Mesodermal cell (in vitro differentiated cells): ENCODE data around the gene GFRA4.

ENCODE experiments used
- H3K27ac ChIP-seq: 2 replicates; pipeline ENCODE4 v1.7.0; 2013; ENCODE audit warnings: mild to moderate bottlenecking, low read depth, low read length, moderate library complexity; ENCODE audit not compliant: severe bottlenecking
- H3K36me3 ChIP-seq: 2 replicates; pipeline ENCODE4 v1.7.1; 2013; ENCODE audit warnings: mild to moderate bottlenecking, low read length, moderate library complexity; ENCODE audit not compliant: control insufficient read depth, insufficient read depth
- H3K4me1 ChIP-seq: one replicate; pipeline ENCODE4 v1.7.1; 2013; ENCODE audit warnings: mild to moderate bottlenecking, low read length; ENCODE audit not compliant: insufficient read depth, control insufficient read depth, poor library complexity, severe bottlenecking
- H3K4me3 ChIP-seq: 2 replicates; pipeline ENCODE4 v1.7.0; 2013; ENCODE audit warnings: low read length, control low read depth, mild to moderate bottlenecking; ENCODE audit not compliant: insufficient read depth, poor library complexity, severe bottlenecking; ENCODE audit errors: extremely low read depth
- H3K9me3 ChIP-seq: 2 replicates; pipeline ENCODE4 v1.7.1; 2013; ENCODE audit warnings: mild to moderate bottlenecking, low read length, moderate library complexity; ENCODE audit not compliant: control insufficient read depth
- WGBS, 2 experiments: methylation state at CpG; one replicate each; pipeline ENCODE4 v1.1.5; 2013; ENCODE audit warnings: missing lambda C conversion rate in 2 of 2; ENCODE audit not compliant: insufficient coverage in 2 of 2; 5-methylcytosine and 5-hydroxymethylcytosine counted together

GFRA4 gene

DNA sequence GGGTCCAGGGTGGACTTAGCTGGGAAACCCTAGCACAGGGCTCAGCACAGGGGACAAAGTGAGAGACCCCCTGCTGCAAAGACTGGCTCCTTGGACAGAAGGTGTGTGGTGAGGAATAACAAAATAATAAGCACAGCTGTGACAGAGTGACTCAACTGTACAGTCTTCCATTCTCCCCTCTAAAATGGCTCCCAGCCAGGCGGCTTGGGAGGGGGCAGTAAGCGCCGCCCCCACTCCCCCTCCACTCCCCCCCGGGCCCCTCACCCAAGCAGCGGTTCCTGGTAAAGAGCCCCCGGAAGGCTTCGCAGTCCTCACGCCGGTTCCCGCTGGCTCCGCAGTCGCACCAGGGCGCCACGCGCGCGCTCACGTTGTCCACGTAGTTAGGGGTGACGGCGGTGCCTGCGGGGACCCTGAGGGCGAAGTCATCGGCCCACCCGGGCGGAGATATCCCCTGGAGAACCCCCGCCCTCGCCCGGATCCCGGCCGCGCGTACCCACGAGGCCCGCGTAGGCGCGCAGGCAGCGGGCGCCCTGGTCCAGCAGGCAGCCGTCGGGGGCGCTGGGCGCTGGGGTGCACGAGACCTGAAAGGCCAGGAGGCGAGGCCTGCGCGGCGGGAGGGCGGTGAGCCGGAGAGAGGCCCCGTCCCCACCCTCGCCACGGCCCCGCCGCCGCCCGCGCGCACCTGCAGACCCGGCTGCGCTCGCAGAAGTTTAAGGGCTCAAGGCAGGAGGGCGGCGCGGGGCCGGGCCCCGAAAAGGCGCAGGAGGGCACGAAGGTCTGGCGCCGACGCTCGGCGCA lies 2.7 kb downstream of the GFRA4 start:
- 24 to 35% methylated on average over 59 to 61 of the region's 75 CpGs for WGBS, 2 experiments
- Histone ChIP-seq H3K4me1 (no peaks in the 10 kb centered on the region), H3K9me3 (peaks cover under 1% of the 10 kb centered on the region), H3K27ac (no peak overlapping the region), H3K36me3 (no peaks in the 10 kb centered on the region), H3K4me3 (no peak overlapping the region)

DNA sequence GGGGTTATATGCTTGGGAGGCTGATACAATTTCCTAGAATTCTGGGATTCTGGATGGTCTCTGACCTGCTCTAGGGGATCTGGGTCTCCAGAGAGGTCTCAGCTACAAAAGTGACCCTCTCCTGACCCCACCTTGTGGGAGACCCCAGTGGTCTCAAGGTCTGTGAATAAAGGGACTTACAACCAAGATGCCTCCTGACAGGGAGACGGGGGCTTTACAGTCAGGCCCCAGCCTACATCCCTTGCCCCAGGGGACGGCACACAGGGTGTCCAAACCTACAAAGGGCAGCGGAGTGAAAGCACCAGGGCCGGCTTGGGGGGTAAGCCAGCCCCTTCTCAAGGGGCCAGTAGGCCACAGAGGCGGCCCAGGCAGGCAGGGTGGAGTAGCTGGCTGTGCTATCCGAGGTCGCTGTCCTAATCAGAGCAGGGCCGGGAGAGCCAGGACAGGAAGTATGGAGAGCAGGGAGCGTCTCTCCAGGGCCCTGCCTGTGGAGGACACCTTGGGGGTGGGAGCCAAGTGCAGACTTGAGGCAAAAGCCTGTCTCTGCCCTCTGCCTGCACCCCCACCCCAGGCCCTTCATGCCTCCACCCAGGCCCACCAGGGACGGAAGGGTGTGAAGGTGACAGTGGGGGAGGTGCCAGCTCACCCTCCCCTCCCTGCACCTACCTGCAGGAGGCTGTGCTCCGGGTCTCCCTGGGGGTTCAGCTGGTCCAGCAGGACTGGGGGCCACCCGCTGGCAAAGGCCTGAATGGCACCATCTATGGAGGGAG lies 3.5 kb downstream of the GFRA4 start:
- H3K9me3 ChIP-seq, result peaks cover 4% of the 10 kb centered on the region
- WGBS, 2 experiments, result 79 to 86% methylated on average over 8 to 9 of the region's 12 CpGs
- no peak overlapping the region for H3K27ac ChIP-seq
- no peaks in the 10 kb centered on the region for H3K36me3 ChIP-seq
- H3K4me1 ChIP-seq, result no peaks in the 10 kb centered on the region
- no peak overlapping the region for H3K4me3 ChIP-seq

DNA sequence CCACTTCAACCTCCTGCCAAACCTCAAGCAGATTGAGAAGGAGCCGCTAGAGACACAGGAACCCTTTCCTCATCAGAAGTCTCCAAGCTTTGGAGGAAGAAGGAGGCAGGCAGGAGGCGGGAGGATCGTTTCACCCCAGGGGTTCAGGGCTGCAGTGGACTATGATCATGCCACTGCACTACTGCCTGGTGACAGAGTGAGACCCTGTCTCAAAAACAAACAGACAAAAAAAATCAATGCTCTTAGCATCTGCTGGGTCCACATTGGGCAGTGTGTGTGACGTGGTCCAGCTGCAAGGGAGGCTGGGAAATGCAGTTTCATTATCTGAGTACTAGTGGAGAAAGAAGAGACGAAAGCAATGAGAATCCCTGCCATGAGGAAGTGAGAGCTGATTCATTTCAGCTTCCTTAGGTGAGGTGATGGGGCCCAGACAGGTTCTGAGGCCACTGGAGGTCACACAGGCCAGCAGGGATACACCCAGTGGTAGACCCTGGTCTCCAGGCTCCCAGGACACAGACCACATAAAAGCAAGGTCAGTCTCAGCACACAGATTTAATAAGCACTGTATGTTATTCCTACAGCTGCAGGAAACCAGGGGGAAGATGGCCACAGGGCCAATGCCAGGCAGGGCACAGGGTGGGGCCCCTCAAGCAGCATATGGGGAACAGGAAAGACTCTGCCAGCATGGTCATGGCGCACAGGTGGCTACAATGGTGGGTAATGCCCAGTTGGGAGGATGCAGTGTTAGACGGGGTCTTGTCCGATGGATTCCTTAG lies 4.3 kb downstream of the GFRA4 start:
- Histone ChIP-seq H3K27ac (no peak overlapping the region), H3K4me1 (no peaks in the 10 kb centered on the region), H3K4me3 (no peak overlapping the region), H3K9me3 (peaks cover 4% of the 10 kb centered on the region), H3K36me3 (no peaks in the 10 kb centered on the region)
- WGBS, 2 experiments, result 91 to 97% methylated on average over 3 to 6 of the region's 8 CpGs

DNA sequence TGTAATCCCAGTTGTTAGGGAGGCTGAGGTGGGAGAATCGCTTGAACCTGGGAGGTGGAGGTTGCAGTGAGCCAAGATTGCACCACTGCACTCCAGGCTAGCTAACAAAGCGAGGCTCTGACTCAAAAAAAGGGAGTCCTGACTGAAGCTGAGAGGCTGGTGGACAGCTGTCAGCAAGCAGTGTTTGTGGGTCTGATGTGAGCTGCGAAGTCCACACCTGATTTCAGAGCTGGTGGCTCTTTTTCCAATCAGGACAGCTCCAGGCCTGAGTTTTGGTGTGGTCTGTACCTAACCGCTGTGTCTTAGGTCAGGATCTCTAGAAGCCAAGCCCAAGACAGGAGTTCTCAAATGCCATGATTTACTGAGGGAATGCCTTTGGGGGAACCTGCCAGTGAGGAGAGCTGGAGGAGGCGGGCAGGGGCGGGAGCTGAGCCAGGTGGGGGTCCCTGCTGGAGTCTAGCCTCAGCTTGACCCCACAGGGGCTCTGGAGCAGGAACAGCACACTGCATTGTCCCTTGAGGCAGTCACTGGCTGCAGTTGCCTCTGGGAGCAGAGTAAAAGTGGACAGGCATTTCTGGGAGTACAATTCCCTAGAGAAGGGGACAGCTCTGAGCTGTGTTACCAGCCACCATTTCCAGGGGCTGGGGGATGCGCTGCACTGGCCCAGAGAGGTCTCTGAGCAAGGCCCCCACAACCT lies 5.0 kb downstream of the GFRA4 start:
- WGBS, 2 experiments, result 91 to 95% methylated on average over 5 to 7 of the region's 7 CpGs
- H3K27ac ChIP-seq, result no peak overlapping the region

DNA sequence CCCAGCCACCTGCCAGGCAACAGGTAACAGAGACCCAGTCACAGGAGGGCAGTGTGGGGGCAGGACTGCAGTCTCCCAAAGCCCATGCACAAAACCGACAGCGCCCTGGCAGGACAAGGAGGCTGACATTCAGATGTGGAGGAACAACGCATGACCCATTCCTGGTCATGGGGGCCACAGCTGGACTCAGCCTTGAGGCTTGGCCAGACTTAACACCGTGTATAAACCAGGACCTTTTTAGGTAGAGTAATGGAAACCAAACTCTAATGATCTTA lies 8.1 kb downstream of the GFRA4 start:
- Histone ChIP-seq H3K27ac (no peak overlapping the region), H3K36me3 (peaks cover 2% of the 10 kb centered on the region), H3K9me3 (peaks cover 4% of the 10 kb centered on the region), H3K4me1 (no peaks in the 10 kb centered on the region), H3K4me3 (no peak overlapping the region)
- 91 to 98% methylated on average over 4 of the region's 4 CpGs for WGBS, 2 experiments

More for the DNA sequence above, 5.0 kb downstream of the GFRA4 start:
- Histone ChIP-seq H3K9me3 (peaks cover 4% of the 10 kb centered on the region), H3K36me3 (no peaks in the 10 kb centered on the region), H3K4me3 (no peak overlapping the region), H3K4me1 (no peaks in the 10 kb centered on the region)

DNA sequence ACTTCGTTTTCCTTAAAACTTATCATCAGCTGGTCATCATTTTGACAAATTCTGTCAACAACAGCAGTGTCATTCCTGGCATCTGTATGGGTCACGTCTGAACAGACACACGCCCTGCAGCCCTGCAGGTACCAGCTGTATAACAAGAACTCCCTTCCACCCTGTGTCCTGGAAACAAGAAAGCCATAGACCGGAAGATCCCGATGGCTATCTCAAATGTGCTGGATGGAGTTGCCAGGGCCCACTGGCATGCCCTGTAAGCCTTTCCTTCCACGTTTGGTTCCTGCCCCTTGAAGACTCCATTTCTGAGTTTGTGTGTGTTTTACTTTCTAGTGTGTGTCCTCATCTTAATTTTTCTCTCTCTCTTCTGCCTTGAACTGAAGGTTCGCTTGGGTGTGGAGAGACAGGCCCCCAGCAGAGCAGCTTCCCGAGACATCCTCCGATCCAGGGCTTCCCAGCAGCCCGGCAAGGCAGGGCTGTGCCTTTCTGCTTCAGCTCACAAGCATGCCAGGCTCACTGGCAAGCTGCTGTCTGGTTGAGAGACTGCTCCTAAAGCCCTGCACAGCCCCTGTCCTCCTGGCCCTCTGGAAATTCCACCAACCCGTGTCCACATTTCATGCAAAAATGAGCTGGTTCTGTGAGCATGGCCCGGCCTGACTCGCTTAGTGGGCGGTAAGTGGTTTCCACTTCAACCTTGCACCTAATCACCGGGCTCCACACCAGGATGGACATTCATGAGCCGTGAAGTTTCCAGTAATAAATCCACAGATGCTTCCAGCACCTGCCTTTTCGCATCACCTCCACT lies 8.7 kb downstream of the GFRA4 start:
- no peak overlapping the region for H3K4me3 ChIP-seq
- WGBS, 2 experiments, result 90 to 94% methylated on average over 13 to 14 of the region's 17 CpGs
- peaks cover 4% of the 10 kb centered on the region for H3K9me3 ChIP-seq
- H3K4me1 ChIP-seq, result no peaks in the 10 kb centered on the region
- H3K36me3 ChIP-seq, result peaks cover 7% of the 10 kb centered on the region
- H3K27ac ChIP-seq, result no peak overlapping the region

DNA sequence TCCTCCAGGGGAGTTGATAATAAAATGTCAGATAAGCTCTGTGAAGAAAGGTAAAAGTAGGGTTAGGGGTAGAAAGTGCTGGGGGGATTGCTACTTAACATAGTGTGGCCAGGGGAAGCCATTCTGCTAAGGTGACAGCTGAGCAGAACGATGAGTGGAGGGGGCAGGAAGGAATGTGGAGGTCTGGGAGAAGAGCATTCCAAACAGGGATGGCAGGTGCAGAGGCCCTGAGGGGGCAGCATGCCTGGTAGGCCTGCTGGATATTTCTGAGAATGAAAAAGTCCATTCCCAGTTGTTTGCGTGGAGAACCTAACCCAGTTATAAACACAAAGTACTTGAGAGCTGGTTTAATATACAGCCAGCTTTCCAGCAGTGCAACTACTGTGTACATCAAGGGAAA lies 9.3 kb downstream of the GFRA4 start:
- H3K27ac ChIP-seq, result no peak overlapping the region
- no peak overlapping the region for H3K4me3 ChIP-seq
- WGBS, 2 experiments, result 67% methylated on average over 2 of the region's 2 CpGs
- H3K4me1 ChIP-seq, result no peaks in the 10 kb centered on the region
- peaks cover 10% of the 10 kb centered on the region for H3K36me3 ChIP-seq
- H3K9me3 ChIP-seq, result peaks cover 4% of the 10 kb centered on the region

DNA sequence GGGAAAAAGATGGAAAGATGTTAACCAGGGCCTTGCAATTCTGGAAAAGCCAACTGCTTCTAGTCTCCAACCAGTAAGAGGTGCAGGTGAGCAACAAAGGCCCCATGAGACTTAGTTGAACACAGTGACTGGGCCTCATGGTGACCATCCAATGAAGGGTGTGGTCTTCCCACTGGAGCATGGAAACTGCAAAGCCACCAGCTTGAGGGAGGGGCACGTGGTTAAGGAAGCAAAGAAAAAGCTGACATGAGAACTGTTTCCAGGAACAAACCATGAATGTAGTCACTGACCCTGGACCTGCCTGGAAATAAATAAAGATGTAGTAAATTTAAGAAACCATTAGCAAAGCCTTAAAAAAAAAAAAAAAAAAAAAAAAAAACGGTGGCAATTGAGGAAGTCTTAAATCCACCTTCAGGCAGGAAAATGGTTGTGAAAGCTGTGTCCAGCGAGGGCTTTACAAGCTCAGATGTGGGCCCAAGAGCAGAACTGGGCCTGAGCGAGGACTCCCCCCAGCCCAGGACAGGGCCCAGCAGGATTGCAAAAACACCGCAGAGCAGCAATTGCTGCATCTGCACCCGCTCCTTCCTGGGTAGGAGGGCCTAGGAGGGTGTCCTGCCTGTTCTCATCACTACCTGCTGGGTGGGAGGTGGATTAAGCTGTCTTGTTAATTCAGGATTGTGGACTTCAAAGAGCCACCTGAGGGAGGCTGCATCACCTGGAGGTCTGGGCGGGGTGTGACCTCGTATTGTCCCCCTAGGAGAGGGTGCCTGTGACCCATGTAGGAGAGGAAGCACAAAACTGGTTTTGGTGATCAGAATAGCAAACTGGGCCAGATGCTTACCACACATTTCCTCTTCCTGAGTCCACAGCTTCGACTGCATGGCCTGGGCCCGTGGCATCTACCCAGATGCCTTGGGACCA lies 10.3 kb downstream of the GFRA4 start:
- Histone ChIP-seq H3K4me1 (no peaks in the 10 kb centered on the region), H3K36me3 (peaks cover 10% of the 10 kb centered on the region), H3K9me3 (peaks cover 4% of the 10 kb centered on the region), H3K4me3 (no peak overlapping the region), H3K27ac (no peak overlapping the region)
- WGBS, 2 experiments, result 94 to 98% methylated on average over 9 of the region's 10 CpGs

DNA sequence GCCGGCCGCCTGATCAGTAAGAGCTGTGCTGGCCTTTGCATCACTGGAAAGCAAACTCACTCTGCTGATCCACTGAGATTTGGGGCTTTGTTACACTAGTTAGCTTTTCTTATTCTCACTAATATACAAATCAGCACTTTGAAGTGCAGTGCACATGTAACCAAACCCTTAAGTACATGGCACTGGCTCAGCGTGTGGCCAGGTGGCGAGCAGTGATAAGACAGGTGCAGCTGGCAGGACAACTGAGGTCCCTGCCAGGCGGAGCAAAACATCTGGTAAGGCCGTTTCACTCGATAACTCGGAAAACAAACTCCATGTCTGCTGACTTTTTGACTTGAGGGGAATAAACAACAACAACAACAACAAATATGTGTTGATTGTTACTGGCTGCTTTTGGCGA lies 11.0 kb downstream of the GFRA4 start:
- Histone ChIP-seq H3K4me1 (no peaks in the 10 kb centered on the region), H3K4me3 (no peak overlapping the region), H3K36me3 (peaks cover 10% of the 10 kb centered on the region), H3K9me3 (peaks cover 4% of the 10 kb centered on the region), H3K27ac (no peak overlapping the region)
- 94 to 96% methylated on average over 4 to 7 of the region's 9 CpGs for WGBS, 2 experiments
